Kidney (tissue), 14 donors: ENCODE data around the gene HNRNPA1. TPM values are rescaled to one million over a fixed set of nuclear protein-coding genes. Genes with fewer than 3 reads are reported as not detected.

Source experiments
- DNase-seq, 5 donors: peaks; one replicate each; pipeline ENCODE4 v3.0.0-alpha.2; 2013 to 2020
- FAIRE-seq: peaks from 2 replicates; lab custom pipeline; 2012; peaks lifted over from hg19 to GRCh38; lab: Jason Lieb, UNC
- H3K27ac ChIP-seq, 2 donors: one replicate each; pipeline ENCODE4 v1.7.0; 2013; ENCODE audit warnings: low read depth in 2 of 2, low read length in 2 of 2, inconsistent platforms in 1 of 2
- H3K27me3 ChIP-seq: one replicate; pipeline ENCODE4 v1.7.1; 2013; ENCODE audit warnings: low read length, inconsistent platforms; ENCODE audit not compliant: control insufficient read depth, insufficient read depth
- H3K36me3 ChIP-seq, 3 donors: one replicate each; pipeline versions ENCODE4 v1.7.0 to v1.7.1; 2013; ENCODE audit warnings: low read length in 3 of 3, control low read depth in 1 of 3, inconsistent platforms in 1 of 3; ENCODE audit not compliant: insufficient read depth in 3 of 3, control insufficient read depth in 2 of 3
- H3K4me1 ChIP-seq, 3 donors: one replicate each; pipeline versions ENCODE4 v1.7.0 to v1.7.1; 2013; ENCODE audit warnings: low read length in 3 of 3, inconsistent platforms in 1 of 3, low read depth in 1 of 3; ENCODE audit not compliant: control insufficient read depth in 2 of 3, insufficient read depth in 2 of 3
- H3K4me3 ChIP-seq, 3 donors: one replicate each; pipeline versions ENCODE4 v1.7.0 to v1.8.1; 2013; ENCODE audit warnings: low read length in 3 of 3, control low read depth in 1 of 3, inconsistent platforms in 1 of 3
- H3K9ac ChIP-seq, 3 donors: one replicate each; pipeline versions ENCODE4 v1.7.0 to v1.7.1; 2013; ENCODE audit warnings: low read length in 3 of 3, control low read depth in 1 of 3, inconsistent platforms in 1 of 3
- H3K9me3 ChIP-seq, 3 donors: one replicate each; pipeline versions ENCODE4 v1.7.0 to v1.7.1; 2013; ENCODE audit warnings: low read length in 3 of 3, control low read depth in 1 of 3, inconsistent platforms in 1 of 3; ENCODE audit not compliant: control insufficient read depth in 2 of 3, insufficient read depth in 1 of 3
- CTCF ChIP-seq: IDR thresholded peaks from 3 replicates; pipeline ENCODE4 v1.5.1; 2012; ENCODE audit warnings: mild to moderate bottlenecking, moderate library complexity, borderline replicate concordance; ENCODE audit not compliant: insufficient read depth; ENCODE audit errors: extremely low read depth
- intact Hi-C: fragments of 100-400 bp; cut with DNase I; formaldehyde crosslinking; loops from one replicate; pipeline ENCODE4 v1.11.1; 2022
- polyA plus RNA-seq: library from polyadenylated mRNA; stranded (reverse); fragments of 350-450 nt; fragmentation: Illumina TruSeq; extraction: RNeasy Lipid Tissue Mini Kit (QIAGEN cat#74804); gene quantifications from one replicate; pipeline ENCODE4 v1.2.3, GENCODE V29; 2014; ENCODE audit warnings: low read depth, low replicate concordance; ENCODE audit not compliant: insufficient read depth
- total RNA-seq: library from RNA; stranded (reverse); fragmentation: NEBNext Ultra II Directional; extraction: Animal tissue kit (Norgen Biotek cat#: 25700); gene quantifications from one replicate; pipeline ENCODE4 v1.2.1, GENCODE V29; 2021
- donor health status: control.
- donor health status: control.
- donor health status: control.
- donor health status: control.
- donor health status: control.
- donor health status: DM: yes; HTN: yes; CAD: no.
- donor health status: Normal renal cell carcinoma (clear cell type).

Gene HNRNPA1
- total and polyA plus RNA-seq, 2 donors from 2014 or later = 648 to 964 TPM

- FAIRE-seq = no peak
- no peak for TF ChIP-seq CTCF
- Histone ChIP-seq H3K9me3 (no peaks in the 10 kb centered on the region), H3K4me1 (peaks cover 9 to 13% (median 11%) of the 10 kb centered on the region in 3 donors), H3K4me3 (no peak overlapping the region), H3K27ac (no peak overlapping the region), H3K9ac (no peak overlapping the region), H3K27me3 (no peaks in the 10 kb centered on the region), H3K36me3 (no peaks in the 10 kb centered on the region)
- DNase-seq = no peak
- intact Hi-C loops = no loop called here
Measured at GRCh38 chr12:54265364-54265812, 15.1 kb upstream of the HNRNPA1 start.

GRCh38 chr12:54266852-54267251, 13.7 kb upstream of the HNRNPA1 start:
- FAIRE-seq (no peak), DNase-seq (no peak)
- no peaks in the 10 kb centered on the region for H3K36me3 ChIP-seq
- no peak for TF ChIP-seq CTCF
- no peak overlapping the region for H3K9ac ChIP-seq
- H3K9me3 ChIP-seq = no peaks in the 10 kb centered on the region
- no peak overlapping the region for H3K4me3 ChIP-seq
- no peak overlapping the region for H3K27ac ChIP-seq
- no peaks in the 10 kb centered on the region for H3K27me3 ChIP-seq
- peaks cover 8 to 9% (median 8%) of the 10 kb centered on the region in 3 donors for H3K4me1 ChIP-seq
- intact Hi-C loops = no loop called here

- no peaks in the 10 kb centered on the region for H3K4me1 ChIP-seq
- no peak for FAIRE-seq
- no peak for DNase-seq
- H3K27me3 ChIP-seq = no peaks in the 10 kb centered on the region
- H3K36me3 ChIP-seq = peaks cover 0 to 2% (median 0%) of the 10 kb centered on the region in 3 donors
- H3K9me3 ChIP-seq = no peaks in the 10 kb centered on the region
- H3K9ac ChIP-seq = no peak overlapping the region
- no peak overlapping the region for H3K27ac ChIP-seq
- intact Hi-C loops = no loop called here
- TF ChIP-seq CTCF = no peak
- no peak overlapping the region for H3K4me3 ChIP-seq
Measured at GRCh38 chr12:54270345-54270744, 10.2 kb upstream of the HNRNPA1 start.

- DNase-seq (no peak), FAIRE-seq (no peak)
- Histone ChIP-seq H3K27me3 (no peaks in the 10 kb centered on the region), H3K9me3 (no peaks in the 10 kb centered on the region), H3K4me1 (no peaks in the 10 kb centered on the region), H3K27ac (no peak overlapping the region), H3K4me3 (no peak overlapping the region), H3K36me3 (peaks cover 0 to 2% (median 0%) of the 10 kb centered on the region in 3 donors), H3K9ac (no peak overlapping the region)
- intact Hi-C loops = no loop called here
- no peak for TF ChIP-seq CTCF
Measured at GRCh38 chr12:54272214-54272613, 8.3 kb upstream of the HNRNPA1 start.
